ENCODE measurements around the gene ING4. TPM values are rescaled to one million over a fixed set of nuclear protein-coding genes. Genes with fewer than 3 reads are reported as not detected.

ING4 gene
- total RNA-seq, 1 donor from 2014 or later: 60.0 TPM

DNA sequence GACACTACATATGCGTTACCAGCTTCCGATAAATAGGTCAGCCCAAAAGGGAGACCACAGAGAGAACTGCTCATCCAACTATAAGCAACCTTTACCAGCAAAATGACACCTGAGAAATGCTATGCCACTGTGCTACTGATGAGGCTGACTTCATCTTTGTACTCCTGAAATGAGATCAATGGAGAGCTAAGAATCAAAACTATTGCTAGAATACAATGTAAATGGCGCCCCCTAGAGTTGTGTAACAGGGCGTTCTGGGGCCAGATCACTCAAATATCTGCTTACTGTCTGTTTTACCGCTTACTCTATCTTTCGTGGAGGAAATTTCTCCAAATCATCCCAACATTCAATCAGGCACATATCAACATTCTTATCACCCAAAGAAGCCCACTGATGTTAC lies 21.7 kb upstream of the ING4 start:
- no peak overlapping the region for H3K4me3 ChIP-seq (ENCODE audit: low read depth, low read length)
- peak; percentile 63 for TF ChIP-seq CTCF (conservative IDR thresholded peaks at IDR 0.05; ENCODE audit: low read depth, low read length)
- no peak for DNase-seq (ENCODE audit: low read depth)

- no peak for TF ChIP-seq CTCF (conservative IDR thresholded peaks at IDR 0.05; ENCODE audit: low read depth, low read length)
- H3K4me3 ChIP-seq (ENCODE audit: low read depth, low read length): no peak overlapping the region
- DNase-seq (ENCODE audit: low read depth): no peak
Measured at GRCh38 chr12:6676962-6677361, 14.0 kb upstream of the ING4 start.

DNA sequence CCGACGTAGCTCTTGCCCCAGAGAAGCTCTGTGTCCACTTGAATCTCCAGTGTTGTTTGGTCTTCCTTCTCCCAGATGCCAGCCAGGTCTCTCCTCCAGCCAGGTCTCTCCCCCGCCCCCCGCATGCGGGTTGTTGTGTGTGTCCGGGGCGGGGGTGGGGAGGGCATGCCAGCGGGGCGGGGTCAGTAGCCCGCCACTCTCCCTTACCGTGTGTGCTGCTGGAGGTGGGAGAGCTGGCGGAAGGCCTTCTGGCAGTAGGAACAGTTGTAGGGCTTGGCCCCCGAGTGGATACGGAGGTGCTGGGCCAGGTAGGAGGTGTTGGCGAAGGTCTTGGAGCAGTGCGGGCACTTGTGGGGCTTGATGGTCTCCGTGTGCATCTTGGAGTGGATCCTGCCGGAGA lies 9.2 kb upstream of the ING4 start:
- no peak for TF ChIP-seq CTCF (conservative IDR thresholded peaks at IDR 0.05; ENCODE audit: low read depth, low read length)
- no peak overlapping the region for H3K4me3 ChIP-seq (ENCODE audit: low read depth, low read length)

GRCh38 chr12:6667559-6668210 lies 4.8 kb upstream of the ING4 start:
- DNase-seq (ENCODE audit: low read depth): no peak
- TF ChIP-seq CTCF (conservative IDR thresholded peaks at IDR 0.05; ENCODE audit: low read depth, low read length): peak; percentile 42
- no peak overlapping the region for H3K4me3 ChIP-seq (ENCODE audit: low read depth, low read length)

More for the DNA sequence above, 9.2 kb upstream of the ING4 start:
- no peak for DNase-seq (ENCODE audit: low read depth)

- no peak overlapping the region for H3K4me3 ChIP-seq (ENCODE audit: low read depth, low read length)
- no peak for TF ChIP-seq CTCF (conservative IDR thresholded peaks at IDR 0.05; ENCODE audit: low read depth, low read length)
- DNase-seq (ENCODE audit: low read depth): no peak
Measured at GRCh38 chr12:6666211-6666610, 3.3 kb upstream of the ING4 start.

DNA sequence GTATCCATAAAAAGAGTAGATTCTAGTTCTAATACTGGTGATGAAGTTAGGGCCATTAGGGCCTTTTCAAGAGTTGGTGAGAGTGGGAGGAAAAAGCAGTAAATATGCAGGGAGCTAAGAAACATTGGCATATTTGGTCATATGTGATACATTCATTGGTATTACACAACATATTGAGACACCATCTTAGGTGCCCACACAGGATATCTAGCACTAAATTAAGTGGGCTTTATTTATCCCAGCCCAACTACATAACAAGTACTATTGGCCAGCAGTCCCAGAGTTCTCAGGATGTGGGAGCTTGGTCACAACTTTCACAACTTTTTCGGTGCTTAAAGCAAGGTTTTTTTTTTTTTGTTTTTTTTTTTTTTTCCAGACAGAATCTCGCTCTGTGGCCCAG lies 2.0 kb upstream of the ING4 start:
- H3K4me3 ChIP-seq (ENCODE audit: low read depth, low read length): no peak overlapping the region
- DNase-seq (ENCODE audit: low read depth): no peak
- no peak for TF ChIP-seq CTCF (conservative IDR thresholded peaks at IDR 0.05; ENCODE audit: low read depth, low read length)

DNA sequence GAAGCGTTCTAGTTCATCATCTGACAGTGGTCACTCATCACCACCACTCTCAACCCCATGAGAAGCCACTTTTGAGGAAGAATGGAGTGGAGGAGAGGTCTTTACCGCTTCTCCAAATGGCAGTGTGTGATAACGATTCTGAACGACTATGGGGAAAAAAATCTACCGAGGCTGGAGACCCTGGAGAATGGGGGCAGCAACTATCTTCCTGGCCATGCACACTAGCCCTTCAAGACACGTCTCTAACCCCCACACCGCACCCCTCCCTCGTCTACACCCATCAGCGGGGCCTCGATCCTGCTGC lies 365 bp downstream of the ING4 start:
- TF ChIP-seq CTCF (conservative IDR thresholded peaks at IDR 0.05; ENCODE audit: low read depth, low read length): no peak
- H3K4me3 ChIP-seq (ENCODE audit: low read depth, low read length): peak overlapping the region; percentile 93
- no peak for DNase-seq (ENCODE audit: low read depth)
